GM23338 (cell line): Measurements from ENCODE around the gene TNNT2. TPM values are rescaled to one million over a fixed set of nuclear protein-coding genes. Genes with fewer than 3 reads are reported as not detected.

ENCODE experiments used
- ATAC-seq: fragments of 200-7000 bp; cut with Tn5 transposase; 3 replicates; pipeline ENCODE4 v1.9.1; 2020
- DNase-seq: peaks from one replicate; pipeline ENCODE4 v3.0.0-alpha.2; 2015; ENCODE audit warnings: low spot score
- H2AFZ ChIP-seq: fragments of 200-600 bp; sonication (generic); 2 replicates; pipeline ENCODE4 v1.8.0; 2016; ENCODE audit warnings: antibody characterized with exemption, mild to moderate bottlenecking, moderate library complexity
- H3F3A ChIP-seq: fragments of 200-600 bp; sonication (generic); replicated peaks from 2 replicates; pipeline ENCODE4 v1.8.0; 2017; ENCODE audit warnings: antibody characterized with exemption, mixed run types, low read depth
- H3K27ac ChIP-seq: fragments of 200-600 bp; sonication (generic); 2 replicates; pipeline ENCODE4 v1.6.1; 2016; ENCODE audit warnings: low read depth
- H3K27me3 ChIP-seq: fragments of 200-600 bp; sonication (generic); 2 replicates; pipeline ENCODE4 v1.8.0; 2016; ENCODE audit warnings: mild to moderate bottlenecking, mixed run types, moderate library complexity; ENCODE audit not compliant: insufficient read depth
- H3K36me3 ChIP-seq: fragments of 200-600 bp; sonication (generic); 2 replicates; pipeline ENCODE4 v1.8.0; 2016; ENCODE audit warnings: mild to moderate bottlenecking; ENCODE audit not compliant: insufficient read depth
- H3K4me1 ChIP-seq: fragments of 200-600 bp; sonication (generic); 2 replicates; pipeline ENCODE4 v1.8.0; 2016; ENCODE audit warnings: mild to moderate bottlenecking, moderate library complexity; ENCODE audit not compliant: insufficient read depth
- H3K4me2 ChIP-seq: fragments of 200-600 bp; sonication (generic); 2 replicates; pipeline ENCODE4 v1.7.1; 2017; ENCODE audit warnings: mixed run types
- H3K4me3 ChIP-seq: fragments of 200-600 bp; sonication (generic); 2 replicates; pipeline ENCODE4 v1.6.1; 2016; ENCODE audit warnings: mixed run types
- H3K79me2 ChIP-seq: fragments of 200-600 bp; sonication (generic); replicated peaks from 2 replicates; pipeline ENCODE4 v1.8.0; 2017; ENCODE audit warnings: mild to moderate bottlenecking; ENCODE audit not compliant: insufficient read depth
- H3K9me2 ChIP-seq: fragments of 200-600 bp; sonication (generic); 2 replicates; pipeline ENCODE4 v1.8.0; 2017; ENCODE audit not compliant: insufficient read depth
- H4K20me1 ChIP-seq: fragments of 200-600 bp; sonication (generic); replicated peaks from 2 replicates; pipeline ENCODE4 v1.8.0; 2017; ENCODE audit warnings: mild to moderate bottlenecking; ENCODE audit not compliant: insufficient read depth
- H3K27ac Mint-ChIP-seq: 2 replicates; pipeline ENCODE4 v1.8.0; 2020; ENCODE audit warnings: inconsistent platforms, mild to moderate bottlenecking, moderate library complexity, mixed read lengths
- H3K27me3 Mint-ChIP-seq: 3 replicates; pipeline ENCODE4 v1.8.0; 2022; ENCODE audit warnings: low read depth, mild to moderate bottlenecking, moderate library complexity, mixed read lengths, inconsistent platforms; ENCODE audit not compliant: insufficient read depth, poor library complexity
- H3K36me3 Mint-ChIP-seq: 3 replicates; pipeline ENCODE4 v1.8.0; 2021; ENCODE audit warnings: low read depth, mild to moderate bottlenecking, inconsistent platforms, moderate library complexity, mixed read lengths
- H3K4me1 Mint-ChIP-seq: 3 replicates; pipeline ENCODE4 v1.8.0; 2020; ENCODE audit warnings: mild to moderate bottlenecking, inconsistent platforms, mixed read lengths
- H3K4me3 Mint-ChIP-seq: 3 replicates; pipeline ENCODE4 v1.8.0; 2021; ENCODE audit warnings: moderate library complexity, mild to moderate bottlenecking, inconsistent platforms, mixed read lengths
- H3K9me3 Mint-ChIP-seq: 3 replicates; pipeline ENCODE4 v1.8.0; 2020; ENCODE audit warnings: moderate library complexity, mild to moderate bottlenecking, inconsistent platforms, mixed read lengths
- CREB1 ChIP-seq: fragments of 250-450 bp; sonication (Bioruptor Pico); IDR thresholded peaks from 2 replicates; pipeline ENCODE4 v1.5.0; 2020; ENCODE audit warnings: low read depth, mild to moderate bottlenecking, moderate library complexity
- CTCF ChIP-seq, 2 experiments: fragments of 200-600 bp in 1 of 2; sonication (generic) in 1 of 2; conservative IDR thresholded peaks; 2 replicates each; pipeline versions ENCODE4 v1.5.1 to v1.6.1; 2016 to 2017; ENCODE audit warnings: antibody characterized with exemption in 2 of 2, low read depth in 2 of 2, mild to moderate bottlenecking in 2 of 2, moderate library complexity in 1 of 2
- EZH2 ChIP-seq: fragments of 200-600 bp; sonication (generic); IDR thresholded peaks from one replicate; pipeline ENCODE4 v1.8.0; 2017; ENCODE audit warnings: antibody characterized with exemption, mild to moderate bottlenecking, low read depth; ENCODE audit not compliant: unreplicated experiment
- EZH2phosphoT487 ChIP-seq: fragments of 200-600 bp; sonication (generic); IDR thresholded peaks from one replicate; pipeline ENCODE4 v1.8.1; 2018; ENCODE audit warnings: antibody characterized with exemption; ENCODE audit not compliant: unreplicated experiment
- NANOG ChIP-seq: IDR thresholded peaks from 2 replicates; pipeline ENCODE4 v1.6.1; 2016; ENCODE audit warnings: antibody characterized with exemption, borderline replicate concordance
- REST ChIP-seq: IDR thresholded peaks from one replicate; pipeline ENCODE4 v1.6.1; 2018; ENCODE audit warnings: antibody characterized with exemption; ENCODE audit not compliant: unreplicated experiment
- STAT1 ChIP-seq: IDR thresholded peaks from one replicate; pipeline ENCODE4 v1.6.1; 2016; ENCODE audit warnings: antibody characterized with exemption; ENCODE audit not compliant: unreplicated experiment
- ZNF114 ChIP-seq: fragments of 250-450 bp; sonication (Bioruptor Pico); IDR thresholded peaks from 2 replicates; pipeline ENCODE4 v1.5.0; 2020; ENCODE audit warnings: mild to moderate bottlenecking, moderate library complexity
- polyA plus RNA-seq: library from polyadenylated mRNA; unstranded; fragments of >200 nt; fragmentation: Nextera tagmentation; extraction: Ambion mirVana; gene quantifications from 2 replicates; pipeline ENCODE4 v1.2.1, GENCODE V29; 2016
- total RNA-seq: library from RNA; depleted of rRNA; stranded (reverse); fragments of >200 nt; shearing (Covaris generic); gene quantifications from 2 replicates; pipeline ENCODE4 v1.2.3, GENCODE V29; 2014
- TF ChIP-seq, protein P1 (sequence below): IDR thresholded peaks from 2 replicates; pipeline ENCODE4 v1.6.1; 2016; ENCODE audit warnings: antibody characterized with exemption
- TF ChIP-seq, protein P2 (sequence below): fragments of 250-450 bp; sonication (Bioruptor Pico); IDR thresholded peaks from 2 replicates; pipeline ENCODE4 v1.5.0; 2020; ENCODE audit warnings: mild to moderate bottlenecking, moderate library complexity

Gene TNNT2
- total and polyA plus RNA-seq, 2 experiments from 2014 or later = 7.5 to 19.1 TPM

DNA sequence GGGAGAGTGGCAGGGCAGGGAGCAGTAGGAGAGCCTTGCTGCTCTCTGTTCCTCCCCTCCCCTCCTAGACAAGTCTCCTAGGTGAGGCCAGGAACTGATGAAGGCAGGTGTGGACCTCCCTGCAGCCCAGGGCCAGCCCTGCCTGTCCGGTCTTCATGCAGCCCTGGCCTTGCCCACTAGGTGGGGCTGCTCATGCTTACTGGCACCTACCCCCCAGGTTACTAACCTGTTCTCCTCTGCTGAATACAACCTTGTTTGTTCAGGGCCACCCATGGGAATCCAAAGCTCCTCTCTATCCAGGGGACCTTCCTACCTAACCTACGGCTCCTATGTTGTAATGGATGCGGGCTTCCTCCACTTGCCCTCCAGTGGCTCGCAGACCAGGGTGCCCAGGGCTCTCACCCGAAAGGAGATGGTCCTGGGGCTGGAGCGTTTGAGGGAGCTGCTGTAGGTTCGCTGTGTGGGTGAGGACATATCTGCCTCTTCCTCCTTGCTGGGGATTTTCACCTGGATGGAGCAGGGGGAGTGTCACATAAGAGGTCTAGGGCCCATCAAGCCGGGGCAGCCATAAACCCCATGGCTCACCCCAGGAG lies 7.9 kb upstream of the TNNT2 start (continued):
- TF ChIP-seq, protein P1, sequence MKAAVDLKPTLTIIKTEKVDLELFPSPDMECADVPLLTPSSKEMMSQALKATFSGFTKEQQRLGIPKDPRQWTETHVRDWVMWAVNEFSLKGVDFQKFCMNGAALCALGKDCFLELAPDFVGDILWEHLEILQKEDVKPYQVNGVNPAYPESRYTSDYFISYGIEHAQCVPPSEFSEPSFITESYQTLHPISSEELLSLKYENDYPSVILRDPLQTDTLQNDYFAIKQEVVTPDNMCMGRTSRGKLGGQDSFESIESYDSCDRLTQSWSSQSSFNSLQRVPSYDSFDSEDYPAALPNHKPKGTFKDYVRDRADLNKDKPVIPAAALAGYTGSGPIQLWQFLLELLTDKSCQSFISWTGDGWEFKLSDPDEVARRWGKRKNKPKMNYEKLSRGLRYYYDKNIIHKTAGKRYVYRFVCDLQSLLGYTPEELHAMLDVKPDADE = no peak
- TF ChIP-seq STAT1 = no peak

DNA sequence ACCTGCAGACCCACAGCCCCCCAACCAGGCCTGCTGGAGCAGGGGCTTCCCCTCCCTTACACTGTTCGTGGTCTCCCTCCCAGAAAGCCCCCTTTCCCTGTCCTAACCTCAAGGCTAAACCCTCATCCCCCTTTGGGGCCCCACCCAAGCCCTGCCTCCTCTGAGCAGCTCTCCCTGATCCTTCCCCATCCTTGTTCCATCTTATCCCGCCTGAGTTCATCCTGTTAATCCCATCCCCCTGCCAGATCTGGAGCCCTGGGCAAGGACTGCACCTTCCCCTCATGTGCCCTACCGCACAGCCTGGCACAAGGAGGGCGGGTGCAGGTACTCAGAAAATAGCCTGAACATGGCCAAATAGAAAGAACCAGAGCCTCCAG lies 6.9 kb upstream of the TNNT2 start:
- no peaks in the 10 kb centered on the region for H3K9me2 ChIP-seq
- no peak overlapping the region for H3K4me3 Mint-ChIP-seq
- no peaks in the 10 kb centered on the region for H3K79me2 ChIP-seq
- DNase-seq (no peak), ATAC-seq (no peak)
- H3K27me3 Mint-ChIP-seq = peaks cover 11% of the 10 kb centered on the region
- no peaks in the 10 kb centered on the region for H3F3A ChIP-seq
- no peaks in the 10 kb centered on the region for H3K36me3 ChIP-seq
- H3K4me3 ChIP-seq = no peak overlapping the region
- H3K4me1 ChIP-seq = no peaks in the 10 kb centered on the region; the same call in 1 of the 2 replicates
- H3K4me1 Mint-ChIP-seq = peaks cover 4% of the 10 kb centered on the region; the same call in 2 of the 3 replicates
- no peaks in the 10 kb centered on the region for H3K9me3 Mint-ChIP-seq
- no peak overlapping the region for H3K4me2 ChIP-seq
- H2AFZ ChIP-seq = no peak overlapping the region
- no peak overlapping the region for H3K27ac Mint-ChIP-seq
- no peaks in the 10 kb centered on the region for H3K27me3 ChIP-seq
- H3K36me3 Mint-ChIP-seq = peaks cover 10% of the 10 kb centered on the region
- no peak overlapping the region for H3K27ac ChIP-seq
- TF ChIP-seq ZNF114 (no peak), NANOG (no peak), REST (no peak), CREB1 (no peak), EZH2 (no peak), CTCF (conservative IDR thresholded peaks at IDR 0.05; ENCODE audit: low read depth in 2 of 2) (no peak), EZH2phosphoT487 (no peak)
- TF ChIP-seq, protein P2, sequence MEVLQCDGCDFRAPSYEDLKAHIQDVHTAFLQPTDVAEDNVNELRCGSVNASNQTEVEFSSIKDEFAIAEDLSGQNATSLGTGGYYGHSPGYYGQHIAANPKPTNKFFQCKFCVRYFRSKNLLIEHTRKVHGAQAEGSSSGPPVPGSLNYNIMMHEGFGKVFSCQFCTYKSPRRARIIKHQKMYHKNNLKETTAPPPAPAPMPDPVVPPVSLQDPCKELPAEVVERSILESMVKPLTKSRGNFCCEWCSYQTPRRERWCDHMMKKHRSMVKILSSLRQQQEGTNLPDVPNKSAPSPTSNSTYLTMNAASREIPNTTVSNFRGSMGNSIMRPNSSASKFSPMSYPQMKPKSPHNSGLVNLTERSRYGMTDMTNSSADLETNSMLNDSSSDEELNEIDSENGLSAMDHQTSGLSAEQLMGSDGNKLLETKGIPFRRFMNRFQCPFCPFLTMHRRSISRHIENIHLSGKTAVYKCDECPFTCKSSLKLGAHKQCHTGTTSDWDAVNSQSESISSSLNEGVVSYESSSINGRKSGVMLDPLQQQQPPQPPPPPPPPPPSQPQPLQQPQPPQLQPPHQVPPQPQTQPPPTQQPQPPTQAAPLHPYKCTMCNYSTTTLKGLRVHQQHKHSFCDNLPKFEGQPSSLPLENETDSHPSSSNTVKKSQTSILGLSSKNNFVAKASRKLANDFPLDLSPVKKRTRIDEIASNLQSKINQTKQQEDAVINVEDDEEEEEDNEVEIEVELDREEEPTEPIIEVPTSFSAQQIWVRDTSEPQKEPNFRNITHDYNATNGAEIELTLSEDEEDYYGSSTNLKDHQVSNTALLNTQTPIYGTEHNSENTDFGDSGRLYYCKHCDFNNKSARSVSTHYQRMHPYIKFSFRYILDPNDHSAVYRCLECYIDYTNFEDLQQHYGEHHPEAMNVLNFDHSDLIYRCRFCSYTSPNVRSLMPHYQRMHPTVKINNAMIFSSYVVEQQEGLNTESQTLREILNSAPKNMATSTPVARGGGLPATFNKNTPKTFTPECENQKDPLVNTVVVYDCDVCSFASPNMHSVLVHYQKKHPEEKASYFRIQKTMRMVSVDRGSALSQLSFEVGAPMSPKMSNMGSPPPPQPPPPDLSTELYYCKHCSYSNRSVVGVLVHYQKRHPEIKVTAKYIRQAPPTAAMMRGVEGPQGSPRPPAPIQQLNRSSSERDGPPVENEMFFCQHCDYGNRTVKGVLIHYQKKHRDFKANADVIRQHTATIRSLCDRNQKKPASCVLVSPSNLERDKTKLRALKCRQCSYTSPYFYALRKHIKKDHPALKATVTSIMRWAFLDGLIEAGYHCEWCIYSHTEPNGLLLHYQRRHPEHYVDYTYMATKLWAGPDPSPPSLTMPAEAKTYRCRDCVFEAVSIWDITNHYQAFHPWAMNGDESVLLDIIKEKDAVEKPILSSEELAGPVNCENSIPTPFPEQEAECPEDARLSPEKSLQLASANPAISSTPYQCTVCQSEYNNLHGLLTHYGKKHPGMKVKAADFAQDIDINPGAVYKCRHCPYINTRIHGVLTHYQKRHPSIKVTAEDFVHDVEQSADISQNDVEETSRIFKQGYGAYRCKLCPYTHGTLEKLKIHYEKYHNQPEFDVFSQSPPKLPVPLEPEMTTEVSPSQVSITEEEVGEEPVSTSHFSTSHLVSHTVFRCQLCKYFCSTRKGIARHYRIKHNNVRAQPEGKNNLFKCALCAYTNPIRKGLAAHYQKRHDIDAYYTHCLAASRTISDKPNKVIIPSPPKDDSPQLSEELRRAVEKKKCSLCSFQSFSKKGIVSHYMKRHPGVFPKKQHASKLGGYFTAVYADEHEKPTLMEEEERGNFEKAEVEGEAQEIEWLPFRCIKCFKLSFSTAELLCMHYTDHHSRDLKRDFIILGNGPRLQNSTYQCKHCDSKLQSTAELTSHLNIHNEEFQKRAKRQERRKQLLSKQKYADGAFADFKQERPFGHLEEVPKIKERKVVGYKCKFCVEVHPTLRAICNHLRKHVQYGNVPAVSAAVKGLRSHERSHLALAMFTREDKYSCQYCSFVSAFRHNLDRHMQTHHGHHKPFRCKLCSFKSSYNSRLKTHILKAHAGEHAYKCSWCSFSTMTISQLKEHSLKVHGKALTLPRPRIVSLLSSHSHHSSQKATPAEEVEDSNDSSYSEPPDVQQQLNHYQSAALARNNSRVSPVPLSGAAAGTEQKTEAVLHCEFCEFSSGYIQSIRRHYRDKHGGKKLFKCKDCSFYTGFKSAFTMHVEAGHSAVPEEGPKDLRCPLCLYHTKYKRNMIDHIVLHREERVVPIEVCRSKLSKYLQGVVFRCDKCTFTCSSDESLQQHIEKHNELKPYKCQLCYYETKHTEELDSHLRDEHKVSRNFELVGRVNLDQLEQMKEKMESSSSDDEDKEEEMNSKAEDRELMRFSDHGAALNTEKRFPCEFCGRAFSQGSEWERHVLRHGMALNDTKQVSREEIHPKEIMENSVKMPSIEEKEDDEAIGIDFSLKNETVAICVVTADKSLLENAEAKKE = no peak
- H4K20me1 ChIP-seq = no peaks in the 10 kb centered on the region
